ENCODE data around the gene CASTOR1.

The CASTOR1 gene

DNA sequence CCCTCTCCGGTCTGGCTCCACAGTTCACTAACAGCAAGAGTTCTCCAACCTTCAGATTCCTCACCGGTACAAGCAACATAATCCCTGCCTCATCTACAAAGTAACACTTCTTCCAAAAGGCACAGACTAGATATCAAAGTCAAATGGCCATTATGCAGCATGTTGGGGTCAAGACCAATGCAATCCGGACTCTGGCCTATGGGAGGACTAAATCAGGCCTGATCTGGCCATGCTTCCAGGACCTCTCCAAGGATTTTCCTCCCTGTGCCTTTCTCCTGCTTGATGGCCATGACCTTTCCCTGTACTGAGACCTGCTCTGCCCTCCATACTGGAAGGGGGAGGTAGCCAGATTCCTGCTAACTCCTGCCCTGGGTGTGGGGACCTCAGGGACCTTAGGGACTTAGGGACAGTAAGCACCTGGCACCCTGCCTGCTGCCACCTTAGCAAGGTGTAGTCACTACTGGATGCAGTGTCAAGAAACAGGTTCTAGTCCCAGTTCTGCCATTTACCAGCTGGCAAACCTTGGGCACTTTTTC, 30.8 kb upstream of the CASTOR1 start:
- no peak for DNase-seq (ENCODE audit: low read depth)
- H3K4me3 ChIP-seq (ENCODE audit: low read depth, low read length), result no peak overlapping the region
- TF ChIP-seq, protein P1, sequence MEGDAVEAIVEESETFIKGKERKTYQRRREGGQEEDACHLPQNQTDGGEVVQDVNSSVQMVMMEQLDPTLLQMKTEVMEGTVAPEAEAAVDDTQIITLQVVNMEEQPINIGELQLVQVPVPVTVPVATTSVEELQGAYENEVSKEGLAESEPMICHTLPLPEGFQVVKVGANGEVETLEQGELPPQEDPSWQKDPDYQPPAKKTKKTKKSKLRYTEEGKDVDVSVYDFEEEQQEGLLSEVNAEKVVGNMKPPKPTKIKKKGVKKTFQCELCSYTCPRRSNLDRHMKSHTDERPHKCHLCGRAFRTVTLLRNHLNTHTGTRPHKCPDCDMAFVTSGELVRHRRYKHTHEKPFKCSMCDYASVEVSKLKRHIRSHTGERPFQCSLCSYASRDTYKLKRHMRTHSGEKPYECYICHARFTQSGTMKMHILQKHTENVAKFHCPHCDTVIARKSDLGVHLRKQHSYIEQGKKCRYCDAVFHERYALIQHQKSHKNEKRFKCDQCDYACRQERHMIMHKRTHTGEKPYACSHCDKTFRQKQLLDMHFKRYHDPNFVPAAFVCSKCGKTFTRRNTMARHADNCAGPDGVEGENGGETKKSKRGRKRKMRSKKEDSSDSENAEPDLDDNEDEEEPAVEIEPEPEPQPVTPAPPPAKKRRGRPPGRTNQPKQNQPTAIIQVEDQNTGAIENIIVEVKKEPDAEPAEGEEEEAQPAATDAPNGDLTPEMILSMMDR (IDR thresholded peaks at IDR 0.05; ENCODE audit: low read depth, low read length, missing control alignments), result no peak

DNA sequence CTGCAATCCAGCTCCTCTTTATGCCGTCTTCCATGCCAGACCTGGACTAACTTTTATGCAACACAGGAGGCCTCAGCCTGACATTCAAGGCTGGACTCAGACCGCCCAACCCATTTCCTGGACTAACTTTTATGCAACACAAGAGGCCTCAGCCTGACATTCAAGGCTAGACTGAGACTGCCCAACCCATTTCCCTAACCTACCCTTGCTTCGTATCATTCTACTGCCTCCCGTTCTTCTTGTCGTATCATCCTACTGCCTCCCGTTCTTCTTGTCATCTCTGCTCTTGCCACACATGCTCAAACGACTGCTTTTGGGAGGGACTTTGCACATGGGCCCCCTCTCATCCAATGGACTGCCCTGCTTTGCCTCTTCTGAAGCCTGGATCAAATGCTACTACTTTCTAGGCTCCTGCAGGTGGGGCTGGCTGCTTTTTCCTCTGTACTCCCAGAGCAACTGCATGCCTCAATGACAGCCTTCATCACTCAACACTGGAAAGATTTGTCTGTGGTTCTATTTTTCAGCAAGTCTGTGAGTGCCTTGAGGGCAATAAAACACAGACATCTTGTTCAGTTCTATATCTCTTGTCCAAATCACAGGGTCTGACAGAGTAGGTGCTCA, 29.6 kb upstream of the CASTOR1 start:
- no peak for DNase-seq (ENCODE audit: low read depth)
- H3K4me3 ChIP-seq (ENCODE audit: low read depth, low read length), result no peak overlapping the region
- TF ChIP-seq, protein P1 (IDR thresholded peaks at IDR 0.05; ENCODE audit: low read depth, low read length, missing control alignments), result no peak

DNA sequence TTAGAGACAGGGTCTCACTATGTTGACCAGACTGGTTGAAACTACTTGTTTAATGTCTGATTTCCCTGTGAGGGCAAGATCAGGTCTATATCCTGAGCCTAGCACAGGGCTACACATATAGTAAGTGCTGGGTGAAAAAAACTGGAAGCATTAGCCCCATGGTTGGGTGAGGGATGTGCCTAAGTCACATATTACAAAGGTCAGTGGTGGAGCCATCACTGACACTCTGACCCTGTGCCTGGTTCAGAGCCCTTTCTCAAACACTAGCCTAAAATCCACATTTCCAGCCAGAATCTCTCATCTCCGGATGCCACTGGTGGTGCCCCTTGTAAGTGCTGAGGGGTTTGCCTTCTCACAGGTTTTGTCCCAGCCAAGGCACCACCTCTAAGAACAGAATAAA, 28.5 kb upstream of the CASTOR1 start:
- DNase-seq (ENCODE audit: low read depth), result no peak
- no peak overlapping the region for H3K4me3 ChIP-seq (ENCODE audit: low read depth, low read length)
- TF ChIP-seq, protein P1 (IDR thresholded peaks at IDR 0.05; ENCODE audit: low read depth, low read length, missing control alignments), result no peak

DNA sequence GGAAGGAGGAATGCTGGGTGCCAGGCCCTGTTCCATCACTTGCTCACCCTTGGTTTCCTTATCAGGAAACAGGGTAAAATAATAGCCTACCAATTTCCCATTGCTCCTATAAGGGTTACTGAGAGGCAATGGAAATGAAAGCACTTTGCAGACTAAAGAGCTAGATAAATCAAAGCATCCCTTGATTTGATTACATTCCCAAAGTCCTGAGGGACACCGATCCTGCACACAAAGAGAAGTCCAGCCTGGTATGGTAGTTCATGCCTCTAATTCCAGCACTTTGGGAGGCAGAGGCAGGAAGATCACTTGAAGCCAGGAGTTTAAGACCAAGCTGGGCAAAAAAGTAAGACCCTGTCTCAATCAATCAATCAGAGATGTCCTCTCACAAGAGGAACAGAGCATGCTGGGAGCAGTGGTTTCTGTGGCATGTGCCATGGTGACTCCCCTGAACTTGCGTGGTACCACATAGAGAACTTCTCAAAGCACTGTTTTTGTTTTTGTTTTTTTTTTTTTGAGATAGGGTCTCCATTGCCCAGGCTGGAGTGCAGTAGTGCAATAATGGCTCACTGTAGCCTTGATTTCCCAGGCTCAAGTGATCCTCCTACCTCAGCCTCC, 26.8 kb upstream of the CASTOR1 start:
- no peak for DNase-seq (ENCODE audit: low read depth)
- no peak overlapping the region for H3K4me3 ChIP-seq (ENCODE audit: low read depth, low read length)
- TF ChIP-seq, protein P1 (IDR thresholded peaks at IDR 0.05; ENCODE audit: low read depth, low read length, missing control alignments), result no peak

DNA sequence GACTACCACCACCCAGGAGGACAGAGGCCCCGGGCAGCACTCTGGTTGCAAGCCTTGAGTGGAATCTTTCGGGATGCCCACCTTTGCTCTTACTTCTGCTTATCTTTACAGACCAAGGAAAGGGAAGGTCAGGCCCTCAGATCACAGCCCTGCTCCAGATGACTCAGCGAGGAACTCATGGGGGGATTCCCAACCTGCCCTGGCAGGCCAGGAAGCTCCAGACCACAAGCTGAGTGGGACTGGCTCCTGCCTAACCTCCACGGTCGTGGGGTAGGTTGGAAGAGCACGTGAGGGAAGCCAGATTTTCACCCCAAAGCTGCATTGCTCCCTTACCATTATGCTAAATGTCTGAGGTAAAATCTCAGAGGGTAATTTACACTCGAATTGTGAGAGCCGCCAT, 25.6 kb upstream of the CASTOR1 start:
- TF ChIP-seq, protein P1 (IDR thresholded peaks at IDR 0.05; ENCODE audit: low read depth, low read length, missing control alignments), result no peak
- peak; percentile 61 for DNase-seq (ENCODE audit: low read depth)
- H3K4me3 ChIP-seq (ENCODE audit: low read depth, low read length), result no peak overlapping the region

DNA sequence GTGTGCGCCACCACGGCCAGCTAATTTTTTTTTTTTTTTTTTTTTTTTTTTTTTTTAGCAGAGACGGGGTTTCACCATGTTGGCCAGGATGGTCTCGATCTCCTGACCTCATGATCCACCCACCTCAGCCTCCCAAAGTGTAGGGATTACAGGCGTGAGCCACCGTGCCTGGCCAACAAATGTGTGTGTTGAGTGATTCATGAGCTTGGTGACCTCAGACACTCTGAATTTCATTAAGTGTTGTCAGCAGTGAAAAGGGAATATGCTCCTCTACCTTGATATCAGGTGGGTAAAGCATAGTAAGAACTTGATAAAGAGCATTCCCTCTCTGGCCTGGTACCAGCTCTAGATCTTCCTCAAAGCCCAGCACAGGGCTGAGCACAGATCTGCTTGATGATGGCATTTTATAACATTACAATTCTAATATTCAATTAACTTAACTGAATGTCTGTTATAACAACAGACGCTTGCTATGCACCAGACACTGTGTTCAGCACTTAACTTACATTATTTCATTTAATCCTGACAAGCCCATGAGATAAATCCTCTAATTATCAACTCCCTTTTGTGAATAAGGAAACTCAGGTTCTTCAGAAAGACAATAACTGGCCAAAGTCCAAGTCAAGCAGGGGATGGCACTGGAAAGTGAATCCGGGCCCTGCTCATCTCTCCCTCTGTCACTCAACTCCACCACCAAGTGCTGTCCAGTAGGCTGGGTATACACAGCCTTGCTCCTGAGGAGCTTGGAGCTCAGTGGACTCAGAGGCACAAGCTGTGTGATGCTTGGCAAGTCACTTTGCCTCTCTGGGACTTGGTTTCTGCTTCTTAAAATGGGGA, 24.4 kb upstream of the CASTOR1 start:
- no peak overlapping the region for H3K4me3 ChIP-seq (ENCODE audit: low read depth, low read length)
- DNase-seq (ENCODE audit: low read depth), result no peak

More for the DNA sequence above, 24.4 kb upstream of the CASTOR1 start:
- TF ChIP-seq, protein P1 (IDR thresholded peaks at IDR 0.05; ENCODE audit: low read depth, low read length, missing control alignments), result no peak

All from GM12864 (cell line).